ENCODE results near the gene BANF2. TPM values are rescaled to one million over a fixed set of nuclear protein-coding genes. Genes with fewer than 3 reads are reported as not detected.

The BANF2 gene
- total and polyA plus RNA-seq, 3 donors from 2014 or later: 29.5 to 133 (median 60.2) TPM

DNA sequence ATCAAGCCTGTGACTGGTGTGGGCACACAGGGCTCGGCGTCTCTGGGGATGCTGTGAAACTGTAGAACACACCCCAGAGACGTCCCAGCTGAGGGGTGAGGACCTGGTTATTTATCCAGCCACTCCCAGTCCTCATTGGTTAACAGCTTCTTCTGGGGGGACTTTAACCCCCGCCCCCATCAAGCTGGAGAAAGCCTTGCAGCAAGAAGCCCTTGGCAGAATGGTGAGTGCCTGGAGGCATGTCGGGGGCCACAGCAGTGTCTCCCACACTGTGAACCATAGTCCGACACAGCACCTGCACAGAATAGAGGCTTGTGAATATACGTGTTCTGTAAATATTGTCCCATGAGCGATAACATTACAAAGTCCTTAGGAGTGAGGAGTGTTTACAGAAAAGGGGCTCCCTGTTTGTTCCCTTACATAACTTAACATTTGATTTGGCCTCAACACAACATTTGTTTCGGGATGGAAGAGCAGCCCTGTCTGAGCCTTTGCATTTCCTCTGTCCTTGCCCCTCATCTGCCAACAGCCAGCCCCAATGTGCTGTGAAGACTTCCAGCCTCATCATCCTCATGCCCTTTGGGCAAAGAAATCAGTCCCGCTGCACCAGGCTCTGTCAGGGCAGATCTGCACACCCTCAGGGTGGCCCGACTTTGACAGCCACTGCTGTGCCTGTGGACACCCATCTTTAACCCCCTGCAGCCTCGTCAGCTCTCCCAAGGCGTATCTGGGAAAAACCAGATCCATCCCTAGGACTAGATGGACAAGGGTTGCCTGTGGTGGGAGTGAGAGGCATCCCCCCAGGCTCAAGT is 15.5 kb upstream of the BANF2 start:
- DNase-seq: no peak
- intact Hi-C loops (cut with DNase I; ENCODE audit: low total_unique reads): loop anchor here (5.0 kb wide), 1 partner anchor 213 kb away; no protein-coding TSS in a partner anchor
- no peaks in the 10 kb centered on the region for H3K9me3 ChIP-seq
- no peaks in the 10 kb centered on the region for H3K27me3 ChIP-seq
- 87% methylated on average over 13 of the region's 13 CpGs for WGBS, 2 donors
- H3K4me1 ChIP-seq: peaks cover 16% of the 10 kb centered on the region
- TF ChIP-seq, protein P1, sequence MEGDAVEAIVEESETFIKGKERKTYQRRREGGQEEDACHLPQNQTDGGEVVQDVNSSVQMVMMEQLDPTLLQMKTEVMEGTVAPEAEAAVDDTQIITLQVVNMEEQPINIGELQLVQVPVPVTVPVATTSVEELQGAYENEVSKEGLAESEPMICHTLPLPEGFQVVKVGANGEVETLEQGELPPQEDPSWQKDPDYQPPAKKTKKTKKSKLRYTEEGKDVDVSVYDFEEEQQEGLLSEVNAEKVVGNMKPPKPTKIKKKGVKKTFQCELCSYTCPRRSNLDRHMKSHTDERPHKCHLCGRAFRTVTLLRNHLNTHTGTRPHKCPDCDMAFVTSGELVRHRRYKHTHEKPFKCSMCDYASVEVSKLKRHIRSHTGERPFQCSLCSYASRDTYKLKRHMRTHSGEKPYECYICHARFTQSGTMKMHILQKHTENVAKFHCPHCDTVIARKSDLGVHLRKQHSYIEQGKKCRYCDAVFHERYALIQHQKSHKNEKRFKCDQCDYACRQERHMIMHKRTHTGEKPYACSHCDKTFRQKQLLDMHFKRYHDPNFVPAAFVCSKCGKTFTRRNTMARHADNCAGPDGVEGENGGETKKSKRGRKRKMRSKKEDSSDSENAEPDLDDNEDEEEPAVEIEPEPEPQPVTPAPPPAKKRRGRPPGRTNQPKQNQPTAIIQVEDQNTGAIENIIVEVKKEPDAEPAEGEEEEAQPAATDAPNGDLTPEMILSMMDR (IDR thresholded peaks at IDR 0.05): no peak
- TF ChIP-seq POLR2A (IDR thresholded peaks at IDR 0.05): no peak
- no peak overlapping the region for H3K27ac ChIP-seq
- no peak overlapping the region for H3K4me3 ChIP-seq
- H3K36me3 ChIP-seq (ENCODE audit: low read depth, missing control alignments): no peaks in the 10 kb centered on the region

DNA sequence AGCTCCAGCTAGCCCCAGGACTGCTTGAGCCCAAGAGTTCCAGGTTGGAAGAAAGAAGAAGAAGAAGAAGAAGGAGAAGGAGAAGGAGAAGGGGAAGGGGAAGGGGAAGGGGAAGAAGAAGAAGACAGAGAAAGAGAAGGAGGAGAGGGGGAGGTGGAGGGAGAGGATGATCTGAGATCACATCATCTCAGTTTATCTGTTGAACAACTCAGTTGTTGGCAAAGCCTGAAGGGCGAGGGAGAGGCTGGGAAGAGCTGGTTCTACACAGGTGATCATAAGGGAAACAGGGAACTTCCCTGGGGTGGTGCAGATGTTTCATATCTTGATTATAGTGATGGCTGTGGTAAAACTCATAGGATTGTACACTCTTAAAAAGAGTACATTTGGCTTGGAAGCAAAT is 14.6 kb upstream of the BANF2 start:
- no peaks in the 10 kb centered on the region for H3K9me3 ChIP-seq
- no peaks in the 10 kb centered on the region for H3K36me3 ChIP-seq (ENCODE audit: low read depth, missing control alignments)
- no peak for DNase-seq
- H3K4me3 ChIP-seq: no peak overlapping the region
- H3K27me3 ChIP-seq: no peaks in the 10 kb centered on the region
- no peak overlapping the region for H3K27ac ChIP-seq
- WGBS, 2 donors: 85 to 100% methylated on average over 1 of the region's 1 CpG
- TF ChIP-seq POLR2A (IDR thresholded peaks at IDR 0.05): no peak
- TF ChIP-seq, protein P1 (IDR thresholded peaks at IDR 0.05): no peak
- peaks cover 8% of the 10 kb centered on the region for H3K4me1 ChIP-seq
- intact Hi-C loops (cut with DNase I; ENCODE audit: low total_unique reads): no loop called here

DNA sequence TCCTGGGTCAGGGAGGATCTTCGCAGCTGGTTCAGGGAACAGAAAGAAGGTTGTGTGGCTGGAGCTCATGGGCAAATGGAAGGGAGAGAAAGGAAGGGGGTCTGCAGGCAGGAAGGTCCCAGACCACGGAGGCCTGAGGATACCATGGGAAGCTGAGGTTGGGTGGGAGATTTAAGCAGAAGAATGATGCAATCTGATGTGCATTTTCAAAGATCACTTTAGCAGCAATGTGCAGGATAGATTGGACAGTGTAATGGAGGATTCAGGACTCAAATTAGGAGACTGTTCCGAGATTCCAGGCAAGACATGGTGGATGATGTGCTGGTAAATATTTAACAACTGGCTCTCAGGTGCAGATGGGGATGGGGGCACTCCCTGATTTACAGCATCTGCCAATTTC is 12.0 kb upstream of the BANF2 start:
- no peak for DNase-seq
- no peaks in the 10 kb centered on the region for H3K9me3 ChIP-seq
- H3K4me3 ChIP-seq: no peak overlapping the region
- H3K27me3 ChIP-seq: no peaks in the 10 kb centered on the region
- no peaks in the 10 kb centered on the region for H3K36me3 ChIP-seq (ENCODE audit: low read depth, missing control alignments)
- intact Hi-C loops (cut with DNase I; ENCODE audit: low total_unique reads): no loop called here
- H3K27ac ChIP-seq: no peak overlapping the region
- 88 to 92% methylated on average over 3 of the region's 3 CpGs for WGBS, 2 donors
- H3K4me1 ChIP-seq: peaks cover 1% of the 10 kb centered on the region
- no peak for TF ChIP-seq POLR2A (IDR thresholded peaks at IDR 0.05)
- TF ChIP-seq, protein P1 (IDR thresholded peaks at IDR 0.05): no peak

DNA sequence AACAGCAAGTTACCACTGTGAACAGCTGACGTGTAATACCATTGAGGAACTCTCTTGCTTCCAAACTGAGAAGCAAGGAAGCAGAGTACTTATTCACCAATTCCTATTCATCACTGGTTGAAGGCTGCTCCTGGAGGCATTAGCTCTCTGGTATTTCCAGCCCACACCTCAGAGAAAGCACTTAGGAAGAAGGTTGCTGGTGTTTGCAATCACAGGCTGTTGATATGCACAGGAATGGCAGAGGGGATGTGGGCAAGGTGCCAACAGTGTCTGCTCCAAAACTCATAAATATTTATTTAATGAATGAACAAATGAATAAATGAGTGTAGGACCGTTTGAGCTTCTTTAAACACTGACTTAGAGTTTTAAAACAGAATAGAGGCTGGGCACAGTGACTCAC is 10.8 kb upstream of the BANF2 start:
- Histone ChIP-seq H3K27ac (no peak overlapping the region), H3K4me1 (no peaks in the 10 kb centered on the region), H3K9me3 (no peaks in the 10 kb centered on the region), H3K27me3 (no peaks in the 10 kb centered on the region), H3K4me3 (no peak overlapping the region), H3K36me3 (ENCODE audit: low read depth, missing control alignments) (no peaks in the 10 kb centered on the region)
- no peak for TF ChIP-seq POLR2A (IDR thresholded peaks at IDR 0.05)
- TF ChIP-seq, protein P1 (IDR thresholded peaks at IDR 0.05): no peak
- intact Hi-C loops (cut with DNase I; ENCODE audit: low total_unique reads): no loop called here
- no peak for DNase-seq
- WGBS, 2 donors: 49 to 51% methylated on average over 2 of the region's 2 CpGs

DNA sequence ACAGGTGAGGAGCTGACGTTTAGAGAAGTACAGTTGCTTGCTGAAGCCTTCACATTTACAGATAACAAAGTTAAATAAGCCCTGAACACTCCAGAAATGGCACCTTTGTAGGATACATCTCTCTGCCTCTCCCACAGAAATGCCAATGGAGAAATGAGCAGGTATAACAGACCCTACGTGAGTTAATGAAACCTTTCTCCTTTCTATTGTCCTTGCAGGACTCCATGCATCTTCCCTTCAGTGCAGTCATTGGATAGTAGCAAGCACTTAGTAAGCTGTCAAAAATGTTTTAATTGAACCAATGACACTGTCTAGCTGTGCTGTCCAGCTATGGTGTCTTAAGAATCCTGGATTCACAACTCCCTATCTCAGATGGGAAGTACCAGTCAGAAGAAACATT is 9.6 kb upstream of the BANF2 start:
- Histone ChIP-seq H3K9me3 (no peaks in the 10 kb centered on the region), H3K27ac (no peak overlapping the region), H3K4me3 (no peak overlapping the region), H3K27me3 (no peaks in the 10 kb centered on the region), H3K4me1 (no peaks in the 10 kb centered on the region), H3K36me3 (ENCODE audit: low read depth, missing control alignments) (no peaks in the 10 kb centered on the region)
- intact Hi-C loops (cut with DNase I; ENCODE audit: low total_unique reads): no loop called here
- WGBS, 2 donors: 76 to 85% methylated on average over 2 of the region's 2 CpGs
- TF ChIP-seq POLR2A (IDR thresholded peaks at IDR 0.05): no peak
- TF ChIP-seq, protein P1 (IDR thresholded peaks at IDR 0.05): no peak
- DNase-seq: no peak

Measured in testis (tissue), 3 donors.